DOHH2 (cell line): Measurements from ENCODE around the gene FBXO10.
"Not testable (repeated sequence)": the region's sequence is repeated elsewhere in the genome, so short reads cannot be mapped to it uniquely, and the experiment has no call there.

ENCODE experiments used
- H3F3A ChIP-seq: fragments of 200-600 bp; sonication (generic), shearing (Covaris generic); 2 replicates; pipeline ENCODE4 v1.6.0; 2016; ENCODE audit warnings: antibody characterized with exemption, mild to moderate bottlenecking; ENCODE audit not compliant: control insufficient read depth, insufficient read depth
- H3K27ac ChIP-seq: fragments of 200-600 bp; sonication (generic); 2 replicates; pipeline ENCODE4 v1.5.1; 2014; ENCODE audit warnings: low read depth, mild to moderate bottlenecking, low read length, moderate library complexity
- H3K27me3 ChIP-seq: fragments of 200-600 bp; sonication (generic); 2 replicates; pipeline ENCODE4 v1.6.1; 2014; ENCODE audit warnings: mild to moderate bottlenecking, low read length, mixed read lengths; ENCODE audit not compliant: control insufficient read depth
- H3K36me3 ChIP-seq: fragments of 200-600 bp; sonication (generic); 2 replicates; pipeline ENCODE4 v1.6.1; 2014; ENCODE audit warnings: mild to moderate bottlenecking, low read length, moderate library complexity, mixed read lengths; ENCODE audit not compliant: control insufficient read depth
- H3K4me1 ChIP-seq: fragments of 200-600 bp; sonication (generic); 2 replicates; pipeline ENCODE4 v1.6.1; 2014; ENCODE audit warnings: mild to moderate bottlenecking, low read length, mixed read lengths; ENCODE audit not compliant: control insufficient read depth
- H3K4me2 ChIP-seq: fragments of 200-600 bp; sonication (generic); 2 replicates; pipeline ENCODE4 v1.6.0; 2014; ENCODE audit warnings: mild to moderate bottlenecking, low read length, moderate library complexity
- H3K4me3 ChIP-seq: fragments of 200-600 bp; sonication (generic); 2 replicates; pipeline ENCODE4 v1.5.1; 2014; ENCODE audit warnings: mild to moderate bottlenecking, low read length, mixed read lengths
- H3K79me2 ChIP-seq: fragments of 200-600 bp; sonication (generic); 2 replicates; pipeline ENCODE4 v1.6.1; 2014; ENCODE audit warnings: mild to moderate bottlenecking, low read length, mixed read lengths; ENCODE audit not compliant: control insufficient read depth
- H3K9me2 ChIP-seq: fragments of 200-600 bp; sonication (generic); replicated peaks from 2 replicates; pipeline ENCODE4 v1.6.1; 2014; ENCODE audit warnings: mild to moderate bottlenecking, low read length, mixed read lengths; ENCODE audit not compliant: control insufficient read depth
- H3K9me3 ChIP-seq: fragments of 200-600 bp; sonication (generic); 2 replicates; pipeline ENCODE4 v1.6.1; 2014; ENCODE audit warnings: antibody characterized with exemption, low read length, mixed read lengths; ENCODE audit not compliant: control insufficient read depth, insufficient read depth
- H4K20me1 ChIP-seq: fragments of 200-600 bp; sonication (generic); 2 replicates; pipeline ENCODE4 v1.6.0; 2014; ENCODE audit warnings: low read depth, mild to moderate bottlenecking, antibody characterized with exemption, low read length, moderate library complexity; ENCODE audit not compliant: control insufficient read depth, insufficient read depth
- CTCF ChIP-seq: fragments of 200-600 bp; sonication (generic); IDR thresholded peaks from one replicate; pipeline ENCODE4 v1.5.1; 2014; ENCODE audit warnings: antibody characterized with exemption, mild to moderate bottlenecking, low read depth, low read length; ENCODE audit not compliant: poor library complexity, severe bottlenecking
- EZH2phosphoT487 ChIP-seq: fragments of 200-600 bp; sonication (generic); IDR thresholded peaks from 2 replicates; pipeline ENCODE4 v1.6.1; 2017; ENCODE audit warnings: borderline replicate concordance, mild to moderate bottlenecking, antibody characterized with exemption, low read length, moderate library complexity, mixed read lengths

The FBXO10 gene

DNA sequence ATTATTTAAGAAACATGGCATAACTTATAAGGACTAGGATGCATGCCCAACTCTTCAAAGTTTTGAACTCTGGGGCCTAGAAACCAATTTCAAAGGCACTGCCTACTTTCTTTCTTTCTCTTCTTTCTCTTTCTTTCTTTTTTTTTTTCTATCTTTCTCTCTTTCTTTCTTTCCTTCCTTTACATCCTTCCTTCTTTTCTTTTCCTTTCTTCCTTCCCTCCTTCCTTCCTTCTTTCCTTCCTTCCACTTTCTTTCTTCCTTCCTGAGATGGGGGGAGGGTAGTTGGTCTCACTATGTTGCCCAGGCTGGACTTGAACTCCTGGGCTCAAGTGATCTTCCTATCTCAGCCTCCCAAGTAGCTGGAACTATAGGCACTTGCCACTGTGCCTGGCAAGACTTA, 32.1 kb upstream of the FBXO10 start:
- no peak for TF ChIP-seq EZH2phosphoT487
- TF ChIP-seq CTCF: no peak
- Histone ChIP-seq H3K4me3 (no peak overlapping the region), H3K4me1 (peaks cover 6% of the 10 kb centered on the region; the same call in 1 of the 2 replicates), H3K27ac (no peak overlapping the region), H3K36me3 (no peaks in the 10 kb centered on the region), H3K4me2 (no peak overlapping the region), H3F3A (no peaks in the 10 kb centered on the region), H4K20me1 (no peaks in the 10 kb centered on the region), H3K79me2 (no peaks in the 10 kb centered on the region), H3K27me3 (peaks cover 43% of the 10 kb centered on the region), H3K9me2 (no peaks in the 10 kb centered on the region), H3K9me3 (no peaks in the 10 kb centered on the region)

GRCh38 chr9:37604296-37604695, 28.1 kb upstream of the FBXO10 start:
- H3K79me2 ChIP-seq: no peaks in the 10 kb centered on the region
- TF ChIP-seq CTCF (no peak), EZH2phosphoT487 (no peak)
- no peaks in the 10 kb centered on the region for H4K20me1 ChIP-seq
- no peak overlapping the region for H3K4me3 ChIP-seq
- H3K9me2 ChIP-seq: no peaks in the 10 kb centered on the region
- no peak overlapping the region for H3K27ac ChIP-seq
- no peak overlapping the region for H3K4me2 ChIP-seq
- no peaks in the 10 kb centered on the region for H3K36me3 ChIP-seq
- peaks cover 6% of the 10 kb centered on the region; the same call in 1 of the 2 replicates for H3K4me1 ChIP-seq
- H3K9me3 ChIP-seq: no peaks in the 10 kb centered on the region
- peaks cover 54% of the 10 kb centered on the region for H3K27me3 ChIP-seq
- no peaks in the 10 kb centered on the region for H3F3A ChIP-seq

DNA sequence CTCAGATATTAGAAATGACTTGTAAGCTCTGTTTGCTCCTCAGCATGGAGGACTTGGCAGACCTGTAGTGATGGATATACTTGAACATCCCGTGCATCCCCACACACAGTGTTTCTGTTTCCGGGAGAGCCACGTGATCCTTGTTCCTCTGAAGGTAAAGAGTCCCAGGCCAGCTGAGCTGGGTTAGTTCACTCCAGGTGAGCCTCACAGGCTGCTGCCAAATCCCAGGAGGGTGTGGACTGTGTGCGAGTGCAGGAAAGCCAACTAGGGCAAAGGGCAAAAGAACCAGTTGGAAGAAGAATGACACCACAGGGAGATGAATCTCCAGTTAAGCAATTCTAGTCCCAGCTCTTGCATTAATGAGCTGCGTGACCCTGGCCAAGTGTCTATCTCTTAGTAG, 26.6 kb upstream of the FBXO10 start:
- Histone ChIP-seq H3K4me3 (no peak overlapping the region), H3K4me2 (no peak overlapping the region), H3K36me3 (no peaks in the 10 kb centered on the region), H3F3A (no peaks in the 10 kb centered on the region), H3K27me3 (peaks cover 51% of the 10 kb centered on the region), H3K9me2 (no peaks in the 10 kb centered on the region), H3K27ac (no peak overlapping the region), H3K9me3 (no peaks in the 10 kb centered on the region), H4K20me1 (no peaks in the 10 kb centered on the region), H3K79me2 (no peaks in the 10 kb centered on the region), H3K4me1 (peaks cover 5% of the 10 kb centered on the region; the same call in 1 of the 2 replicates)
- TF ChIP-seq CTCF (no peak), EZH2phosphoT487 (no peak)

DNA sequence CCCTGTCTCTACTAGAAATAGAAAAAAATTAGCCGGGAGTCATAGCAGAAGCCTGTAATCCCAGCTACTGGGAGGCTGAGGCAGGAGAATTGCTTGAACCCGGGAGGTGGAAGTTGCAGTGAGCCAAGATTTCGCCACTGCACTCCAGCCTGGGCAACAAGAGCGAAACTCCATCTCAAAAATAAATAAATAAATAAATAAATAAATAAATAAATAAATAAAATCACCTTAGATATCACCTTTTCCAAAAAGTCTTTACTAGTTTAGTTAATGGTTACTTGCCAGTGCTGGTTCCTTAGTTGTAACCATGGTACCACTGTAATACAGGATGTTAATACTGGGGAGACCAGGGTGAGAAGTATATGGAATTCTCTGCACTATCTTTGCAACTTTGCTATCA, 25.9 kb upstream of the FBXO10 start:
- not testable (repeated sequence) for H3K27ac ChIP-seq, H3K9me2 ChIP-seq, H3K36me3 ChIP-seq, H4K20me1 ChIP-seq, H3K4me2 ChIP-seq, H3K9me3 ChIP-seq, H3F3A ChIP-seq, H3K79me2 ChIP-seq, H3K4me3 ChIP-seq, H3K4me1 ChIP-seq
- peaks cover 48% of the 10 kb centered on the region for H3K27me3 ChIP-seq
